Measurements from ENCODE around the gene ZNF568.

Gene ZNF568

DNA sequence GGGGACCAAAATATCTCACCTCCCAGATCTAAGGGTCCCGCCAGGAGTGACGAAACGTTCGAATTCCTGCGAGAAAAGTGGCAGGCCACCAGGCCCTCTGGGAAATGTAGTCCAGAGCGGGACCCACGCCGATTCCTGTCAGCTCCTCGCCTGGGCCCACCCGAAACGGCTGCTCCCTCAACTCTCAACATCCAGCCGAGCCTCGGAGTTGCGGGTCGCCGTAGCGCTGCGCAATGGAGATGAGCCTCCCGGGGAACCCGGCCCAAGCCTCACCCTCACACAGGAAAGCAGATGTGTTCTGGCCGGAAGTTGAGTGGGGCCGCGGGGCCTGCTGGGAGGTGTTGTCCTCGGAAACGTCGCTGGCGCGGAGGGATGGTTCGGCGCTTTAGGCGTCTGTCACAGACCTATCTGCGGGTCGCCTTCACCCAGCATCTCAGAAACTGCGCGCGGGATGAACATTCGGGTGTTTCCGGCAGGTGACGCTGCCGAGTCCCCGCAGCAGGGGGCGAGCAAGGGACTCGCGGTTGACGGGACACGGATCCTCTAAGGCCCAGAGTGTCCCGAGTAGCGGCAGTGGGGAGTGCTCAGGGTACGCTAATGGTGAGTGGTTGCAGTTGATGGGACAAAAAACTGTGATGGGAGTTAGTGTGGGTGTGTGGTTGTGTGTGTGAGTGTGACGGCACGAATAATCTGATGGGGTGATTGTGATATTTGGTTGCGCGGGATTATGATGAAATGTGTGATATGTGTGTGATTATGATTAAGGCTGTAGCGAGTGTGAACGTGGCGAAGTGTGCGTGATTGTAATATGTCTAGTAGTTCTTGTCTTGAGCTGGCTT lies at the start of gene ZNF568, which contains the start of gene ZNF829:
TSS of gene ZNF568 (plus strand) at position 341 of the 839 bp plus-strand sequence. CDS start 6,439 bp downstream, outside the sequence.
TSS of gene ZNF829 (minus strand) at position 300 of the 839 bp plus-strand sequence. CDS start 1,124 bp downstream, outside the sequence.
- DNase-seq (peak; percentile 95 to 97), ATAC-seq (peak; percentile 99)
- Mint-ChIP-seq H3K27me3 (no peaks in the 10 kb centered on the region), H3K27ac (peak within 1 kb of the TSS; percentile 94 to 98), H3K4me1 (peaks cover 23% of the 10 kb centered on the region), H3K9me3 (peaks cover 34 to 46% of the 10 kb centered on the region in 2 donors), H3K4me3 (peak within 1 kb of the TSS; percentile 85 to 94)

DNA sequence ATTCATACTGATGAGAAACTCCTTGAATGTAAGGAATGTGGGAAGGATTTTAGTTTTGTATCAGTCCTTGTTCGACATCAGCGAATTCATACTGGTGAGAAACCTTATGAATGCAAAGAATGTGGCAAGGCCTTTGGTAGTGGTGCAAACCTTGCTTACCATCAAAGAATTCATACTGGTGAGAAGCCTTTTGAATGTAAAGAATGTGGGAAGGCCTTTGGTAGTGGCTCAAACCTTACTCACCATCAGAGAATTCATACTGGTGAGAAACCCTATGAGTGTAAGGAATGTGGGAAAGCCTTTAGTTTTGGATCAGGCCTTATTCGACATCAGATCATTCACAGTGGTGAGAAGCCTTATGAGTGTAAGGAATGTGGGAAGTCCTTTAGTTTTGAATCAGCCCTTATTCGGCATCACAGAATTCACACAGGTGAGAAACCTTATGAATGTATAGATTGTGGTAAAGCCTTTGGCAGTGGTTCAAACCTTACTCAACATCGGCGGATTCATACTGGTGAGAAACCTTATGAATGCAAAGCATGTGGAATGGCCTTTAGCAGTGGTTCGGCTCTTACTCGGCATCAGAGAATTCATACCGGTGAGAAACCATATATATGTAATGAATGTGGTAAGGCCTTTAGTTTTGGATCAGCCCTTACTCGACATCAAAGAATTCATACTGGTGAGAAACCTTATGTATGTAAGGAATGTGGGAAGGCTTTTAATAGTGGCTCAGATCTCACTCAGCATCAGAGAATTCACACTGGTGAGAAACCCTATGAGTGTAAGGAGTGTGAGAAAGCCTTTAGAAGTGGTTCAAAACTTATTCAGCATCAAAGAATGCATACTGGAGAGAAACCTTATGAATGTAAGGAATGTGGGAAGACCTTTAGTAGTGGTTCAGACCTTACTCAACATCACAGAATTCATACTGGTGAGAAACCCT lies 38.9 kb upstream of the ZNF568 start:
- no peaks in the 10 kb centered on the region for H3K27me3 Mint-ChIP-seq
- DNase-seq (no peak), ATAC-seq (no peak)
- H3K27ac Mint-ChIP-seq = no peak overlapping the region
- H3K4me1 Mint-ChIP-seq = no peaks in the 10 kb centered on the region
- no peak overlapping the region for H3K4me3 Mint-ChIP-seq
- peaks cover 41 to 42% of the 10 kb centered on the region in 2 donors for H3K9me3 Mint-ChIP-seq

DNA sequence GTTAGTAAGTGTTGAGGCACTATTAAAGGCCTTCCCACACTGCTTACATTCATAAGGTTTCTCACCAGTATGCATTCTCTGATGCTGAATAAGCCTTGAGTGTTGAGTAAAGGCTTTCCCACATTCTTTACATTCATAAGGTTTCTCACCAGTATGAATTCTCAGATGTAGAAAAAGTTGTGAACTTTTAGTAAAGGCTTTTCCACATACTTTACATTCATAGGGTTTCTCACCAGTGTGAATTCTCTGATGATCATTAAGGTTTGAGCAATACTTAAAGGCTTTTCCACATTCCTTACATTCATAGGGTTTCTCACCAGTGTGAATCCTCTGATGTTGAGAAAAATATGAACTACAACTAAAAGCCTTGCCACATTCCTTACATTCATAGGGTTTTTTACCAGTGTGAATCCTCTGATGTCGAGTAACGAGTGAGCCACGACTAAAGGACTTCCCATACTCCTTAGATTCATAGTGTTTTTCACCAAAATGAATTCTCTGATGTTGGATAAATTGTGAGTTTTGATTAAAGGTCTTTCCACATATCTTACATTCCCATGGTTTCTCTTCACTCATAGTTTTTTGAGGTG lies 24.3 kb upstream of the ZNF568 start:
- Mint-ChIP-seq H3K27me3 (no peaks in the 10 kb centered on the region), H3K9me3 (peaks cover 62 to 69% of the 10 kb centered on the region in 2 donors), H3K27ac (no peak overlapping the region), H3K4me3 (no peak overlapping the region), H3K4me1 (no peaks in the 10 kb centered on the region)
- DNase-seq (no peak), ATAC-seq (no peak)

DNA sequence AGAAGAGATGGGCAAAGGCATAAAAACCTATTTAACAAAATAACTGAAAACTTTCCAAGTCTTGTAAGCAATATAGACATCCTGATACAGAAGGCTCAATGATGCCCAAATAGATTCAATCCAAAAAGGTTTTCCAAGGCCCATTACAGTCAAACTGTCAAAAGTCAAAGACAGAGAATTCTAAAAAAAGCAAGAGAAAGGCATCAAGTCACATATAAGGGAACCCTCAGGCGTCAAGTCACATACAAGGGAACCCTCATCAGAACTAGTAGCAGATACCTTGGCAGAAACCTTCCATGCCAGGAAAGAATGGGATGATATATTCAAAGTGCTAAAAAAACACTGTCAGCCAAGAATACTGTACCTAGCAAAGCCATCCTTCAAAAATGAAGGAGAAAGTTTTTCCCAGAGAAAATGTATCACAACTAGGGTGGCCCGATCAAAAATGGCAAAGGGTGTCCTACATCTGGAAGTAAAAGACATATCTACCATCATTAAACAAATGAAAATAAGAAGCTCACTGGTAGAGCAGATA lies 21.2 kb upstream of the ZNF568 start:
- Mint-ChIP-seq H3K27me3 (no peaks in the 10 kb centered on the region), H3K4me1 (no peaks in the 10 kb centered on the region), H3K27ac (no peak overlapping the region), H3K9me3 (peaks cover 68 to 78% of the 10 kb centered on the region in 2 donors), H3K4me3 (no peak overlapping the region)
- DNase-seq (no peak), ATAC-seq (no peak)

DNA sequence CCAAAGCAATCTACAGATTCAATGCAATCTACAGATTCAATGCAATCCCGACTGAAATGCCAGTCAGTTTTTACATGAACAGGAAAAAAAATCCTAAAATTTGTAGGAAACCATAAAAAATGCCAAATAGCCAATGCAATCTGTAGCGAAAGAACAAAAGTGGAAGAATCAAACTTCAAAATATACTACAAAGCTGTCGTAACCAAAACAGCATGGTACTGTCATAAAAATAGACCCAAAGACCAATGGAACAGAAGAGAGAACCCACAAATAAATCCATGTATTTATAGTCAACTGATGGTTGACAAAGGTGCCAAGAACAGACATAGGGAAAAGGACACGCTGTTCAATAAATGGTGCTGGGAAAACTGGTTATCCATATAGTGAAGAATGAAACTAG lies 17.7 kb upstream of the ZNF568 start:
- no peaks in the 10 kb centered on the region for H3K4me1 Mint-ChIP-seq
- DNase-seq (no peak), ATAC-seq (no peak)
- H3K27ac Mint-ChIP-seq = no peak overlapping the region
- peaks cover 56 to 59% of the 10 kb centered on the region in 2 donors for H3K9me3 Mint-ChIP-seq
- H3K27me3 Mint-ChIP-seq = no peaks in the 10 kb centered on the region
- H3K4me3 Mint-ChIP-seq = no peak overlapping the region

DNA sequence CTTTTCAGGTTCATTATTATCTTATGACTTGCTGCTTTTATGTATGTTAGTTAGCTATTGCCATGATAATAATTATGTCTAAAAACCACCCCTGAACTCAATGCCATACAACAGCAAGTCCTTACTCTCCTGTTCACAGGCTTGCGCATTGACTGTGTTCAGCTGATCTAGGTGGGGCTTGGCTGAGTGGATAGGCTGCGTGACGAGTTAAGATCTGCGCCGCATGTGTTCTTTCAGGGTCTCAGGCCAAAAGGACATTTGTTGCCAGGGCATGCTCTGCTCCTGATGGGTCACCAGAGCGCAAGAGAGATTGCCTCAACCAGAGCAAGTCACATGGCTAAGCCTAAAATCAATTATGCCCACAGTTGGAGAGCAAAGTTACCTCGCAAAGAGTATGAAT lies 859 bp downstream of the ZNF568 start:
- DNase-seq (peak in 1 of 2 donors; percentile 11), ATAC-seq (no peak)
- Mint-ChIP-seq H3K4me3 (peak overlapping the region; percentile 85 to 94), H3K4me1 (peaks cover 23% of the 10 kb centered on the region), H3K27ac (peak overlapping the region; percentile 86 to 98), H3K9me3 (peaks cover 29 to 46% of the 10 kb centered on the region in 2 donors), H3K27me3 (no peaks in the 10 kb centered on the region)

DNA sequence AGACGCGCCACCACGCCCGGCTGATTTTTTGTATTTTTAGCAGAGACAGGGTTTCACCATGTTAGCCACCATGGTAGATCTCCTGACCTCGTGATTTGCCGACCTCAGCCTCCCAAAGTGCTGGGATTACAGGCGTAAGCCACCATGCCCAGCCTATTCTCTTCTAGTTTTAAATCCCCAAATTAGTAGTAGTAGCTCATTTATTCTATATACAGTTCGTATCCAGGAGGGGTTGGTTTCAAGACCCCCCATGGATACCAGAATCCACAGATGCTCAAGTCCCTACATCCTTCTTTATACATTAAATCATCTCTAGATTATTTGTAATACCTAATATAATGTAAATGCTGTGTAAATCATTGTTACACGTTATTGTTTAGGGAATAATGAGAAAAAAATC lies 2.0 kb downstream of the ZNF568 start:
- ATAC-seq (no peak), DNase-seq (no peak)
- Mint-ChIP-seq H3K9me3 (peaks cover 37 to 48% of the 10 kb centered on the region in 2 donors), H3K27me3 (no peaks in the 10 kb centered on the region), H3K4me3 (peak overlapping the region in 1 of 2 donors; percentile 85), H3K27ac (no peak overlapping the region), H3K4me1 (peaks cover 23% of the 10 kb centered on the region)

DNA sequence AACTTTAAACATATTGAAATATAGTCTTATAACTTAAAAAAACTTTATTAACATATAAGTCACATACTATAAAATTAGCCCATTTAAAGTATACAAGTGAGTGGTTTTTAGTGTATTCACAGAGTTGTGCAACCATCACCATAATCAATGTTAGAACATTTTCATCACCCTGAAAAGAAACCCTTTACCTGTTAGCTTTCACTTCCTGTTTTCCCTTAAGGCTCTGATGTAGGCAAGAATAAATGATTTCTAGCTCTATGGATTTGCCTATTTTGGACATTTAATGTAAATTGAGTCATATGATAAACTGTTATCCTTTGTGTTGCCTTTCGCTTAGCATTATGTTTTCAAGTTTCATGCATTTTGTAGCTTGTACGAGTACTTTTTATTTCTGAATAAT lies 15.6 kb downstream of the ZNF568 start:
- Mint-ChIP-seq H3K4me3 (no peak overlapping the region), H3K4me1 (no peaks in the 10 kb centered on the region), H3K9me3 (peaks cover 25 to 32% of the 10 kb centered on the region in 2 donors), H3K27ac (no peak overlapping the region), H3K27me3 (no peaks in the 10 kb centered on the region)
- no peak for ATAC-seq
- DNase-seq = no peak

DNA sequence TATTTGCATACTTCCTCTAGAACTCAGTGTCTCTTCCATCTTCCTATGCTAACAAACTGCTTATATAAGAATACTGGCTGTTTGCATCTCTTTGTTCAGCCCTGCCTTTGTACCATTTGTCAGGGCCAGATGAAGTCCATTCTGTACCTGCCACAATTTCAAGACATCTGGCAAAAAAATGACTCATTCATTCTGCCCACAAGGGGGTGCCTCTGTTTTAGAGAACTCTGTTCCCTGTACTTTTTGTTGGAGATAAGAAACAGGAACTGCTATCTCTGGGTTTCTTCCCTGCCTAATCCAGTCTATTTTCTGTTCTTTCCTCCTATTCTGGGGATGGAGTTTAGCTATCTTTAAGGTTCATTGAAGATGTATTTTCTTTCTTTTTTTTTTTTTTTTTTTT lies 23.0 kb downstream of the ZNF568 start:
- H3K27ac Mint-ChIP-seq = no peak overlapping the region
- peaks cover 51 to 63% of the 10 kb centered on the region in 2 donors for H3K9me3 Mint-ChIP-seq
- no peaks in the 10 kb centered on the region for H3K27me3 Mint-ChIP-seq
- ATAC-seq = no peak
- no peak for DNase-seq
- H3K4me1 Mint-ChIP-seq = no peaks in the 10 kb centered on the region
- H3K4me3 Mint-ChIP-seq = no peak overlapping the region

DNA sequence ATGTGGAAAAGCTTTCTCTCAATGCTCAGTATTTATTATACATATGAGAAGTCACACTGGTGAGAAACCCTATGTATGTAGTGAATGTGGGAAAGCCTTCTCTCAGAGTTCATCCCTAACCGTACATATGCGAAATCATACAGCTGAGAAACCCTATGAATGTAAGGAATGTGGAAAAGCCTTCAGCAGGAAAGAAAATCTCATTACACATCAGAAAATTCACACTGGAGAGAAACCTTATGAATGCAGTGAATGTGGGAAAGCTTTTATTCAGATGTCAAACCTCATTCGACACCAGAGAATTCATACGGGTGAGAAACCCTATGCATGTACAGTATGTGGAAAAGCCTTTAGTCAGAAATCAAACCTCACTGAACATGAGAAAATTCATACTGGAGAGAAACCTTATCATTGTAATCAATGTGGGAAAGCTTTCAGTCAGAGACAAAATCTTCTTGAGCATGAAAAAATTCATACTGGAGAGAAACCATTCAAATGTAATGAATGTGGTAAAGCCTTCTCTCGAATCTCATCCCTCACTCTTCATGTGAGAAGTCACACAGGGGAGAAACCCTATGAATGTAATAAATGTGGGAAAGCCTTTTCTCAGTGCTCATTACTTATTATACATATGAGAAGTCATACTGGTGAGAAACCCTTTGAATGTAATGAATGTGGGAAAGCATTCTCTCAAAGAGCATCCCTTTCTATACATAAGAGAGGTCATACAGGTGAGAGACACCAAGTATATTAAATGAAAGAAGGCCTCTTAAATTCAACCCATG lies 34.4 kb downstream of the ZNF568 start:
- no peak overlapping the region for H3K27ac Mint-ChIP-seq
- peaks cover 36 to 38% of the 10 kb centered on the region in 2 donors for H3K9me3 Mint-ChIP-seq
- H3K4me3 Mint-ChIP-seq = no peak overlapping the region
- no peaks in the 10 kb centered on the region for H3K27me3 Mint-ChIP-seq
- DNase-seq (no peak), ATAC-seq (no peak)
- H3K4me1 Mint-ChIP-seq = no peaks in the 10 kb centered on the region

DNA sequence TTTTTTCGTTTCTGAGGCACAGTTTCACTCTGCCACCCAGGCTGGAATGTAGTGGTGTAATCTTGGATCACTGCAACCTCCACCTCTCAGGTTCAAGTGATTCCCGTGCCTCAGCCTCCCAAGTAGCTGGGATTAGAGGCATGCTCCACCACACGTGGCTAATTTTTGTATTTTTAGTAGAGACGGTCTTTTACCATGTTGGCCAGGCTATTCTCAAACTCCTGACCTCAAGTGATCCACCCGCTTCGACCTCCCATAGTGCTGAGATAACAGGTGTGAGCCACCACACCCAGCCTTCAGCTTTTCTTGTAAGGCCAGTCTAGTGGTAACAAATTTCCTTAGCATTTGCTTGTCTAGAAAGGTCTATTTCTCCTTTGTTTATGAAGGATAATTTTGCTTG lies 46.2 kb downstream of the ZNF568 start:
- Mint-ChIP-seq H3K27me3 (no peaks in the 10 kb centered on the region), H3K4me3 (no peak overlapping the region), H3K9me3 (peaks cover 22 to 31% of the 10 kb centered on the region in 2 donors), H3K27ac (no peak overlapping the region), H3K4me1 (no peaks in the 10 kb centered on the region)
- no peak for DNase-seq
- ATAC-seq = no peak

DNA sequence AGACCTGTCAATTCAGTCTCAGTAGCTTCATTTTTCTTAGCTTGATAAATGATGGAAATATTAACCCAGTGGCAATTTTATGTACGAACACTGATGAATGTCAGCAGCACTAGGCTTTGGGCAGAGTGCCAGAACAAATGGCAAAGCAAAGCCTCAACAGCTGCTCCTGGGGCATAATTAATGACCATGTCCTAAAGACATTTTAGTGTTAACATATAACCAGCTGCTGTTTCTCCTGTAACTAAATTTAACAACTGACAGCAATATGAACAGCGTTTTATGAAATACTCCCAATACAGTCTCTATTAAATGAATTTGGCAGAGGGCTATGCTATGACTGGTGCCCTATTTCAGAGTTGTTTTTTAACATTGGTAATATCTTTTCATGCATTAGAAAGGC lies 47.1 kb downstream of the ZNF568 start:
- no peak for DNase-seq
- Mint-ChIP-seq H3K4me3 (no peak overlapping the region), H3K27me3 (no peaks in the 10 kb centered on the region), H3K9me3 (peaks cover 18 to 31% of the 10 kb centered on the region in 2 donors), H3K4me1 (no peaks in the 10 kb centered on the region), H3K27ac (no peak overlapping the region)
- ATAC-seq = no peak

DNA sequence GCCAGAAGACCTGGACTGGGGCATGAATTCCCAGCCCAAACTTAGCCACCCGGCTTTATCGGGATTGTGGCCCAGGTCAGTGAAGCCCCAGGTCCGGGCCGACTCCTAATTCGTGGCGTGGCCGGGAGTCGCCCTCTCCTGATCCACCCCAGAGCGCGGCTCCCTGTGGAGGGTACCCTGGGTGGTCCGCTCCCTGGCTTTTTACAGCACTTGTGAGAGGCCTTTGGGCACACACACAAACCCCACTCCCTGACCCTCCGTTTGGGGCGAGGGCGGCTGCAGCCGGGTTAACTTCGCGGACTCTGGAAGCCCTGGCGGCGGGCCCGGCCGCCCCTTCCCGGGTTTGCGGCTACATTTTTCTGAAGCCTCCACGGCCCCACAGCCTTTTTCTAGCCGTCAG lies 56.4 kb downstream of the ZNF568 start:
- ATAC-seq = peak; percentile 8
- no peak for DNase-seq
- no peaks in the 10 kb centered on the region for H3K27me3 Mint-ChIP-seq
- H3K27ac Mint-ChIP-seq = peak overlapping the region in 1 of 2 donors; percentile 59
- H3K4me1 Mint-ChIP-seq = peaks cover 15% of the 10 kb centered on the region
- H3K4me3 Mint-ChIP-seq = peak overlapping the region; percentile 85 to 93
- peaks cover 4 to 16% of the 10 kb centered on the region in 2 donors for H3K9me3 Mint-ChIP-seq

DNA sequence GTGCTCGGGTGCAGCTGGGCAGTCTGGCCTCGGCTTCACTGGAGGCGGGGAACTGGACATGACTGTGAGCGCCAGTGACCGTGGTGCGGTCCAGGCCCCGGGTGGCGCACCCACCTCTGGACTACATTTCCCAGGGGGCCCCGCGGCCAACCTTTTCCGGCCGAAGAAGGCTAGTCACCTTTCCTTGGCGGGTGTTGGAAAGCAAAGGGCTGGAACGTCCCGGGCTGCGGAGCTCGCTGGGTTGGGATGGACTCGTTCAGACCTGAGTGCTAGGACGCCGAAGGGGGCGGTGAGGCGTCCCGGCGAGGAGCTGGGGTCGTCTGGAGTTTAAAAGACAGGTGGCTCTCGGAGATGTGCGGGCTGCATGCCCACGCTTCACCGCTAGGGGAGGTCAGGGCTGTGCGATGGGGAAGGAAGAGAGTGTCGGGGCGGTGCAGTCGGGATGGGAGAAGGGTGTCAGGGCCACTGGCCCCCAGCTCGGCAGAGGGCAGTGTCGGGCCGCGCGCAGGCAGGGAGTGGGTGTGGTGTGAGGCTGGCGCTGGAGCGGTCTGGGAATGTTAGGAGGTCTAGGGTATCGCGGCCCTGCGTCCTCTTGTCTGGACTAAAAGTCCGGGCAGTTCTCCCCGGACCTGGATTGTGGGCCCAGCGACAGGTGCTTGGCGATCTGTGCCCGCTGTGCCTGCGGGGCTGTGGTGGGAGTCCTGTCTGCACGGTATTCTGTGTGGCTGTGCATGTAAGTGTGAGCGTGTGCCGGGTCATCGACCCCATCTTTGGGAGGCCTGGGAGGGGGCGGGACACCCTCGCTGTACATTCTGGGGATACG lies 57.1 kb downstream of the ZNF568 start:
- Mint-ChIP-seq H3K27ac (peak overlapping the region; percentile 85 to 92), H3K4me1 (peaks cover 15% of the 10 kb centered on the region)

More for the DNA sequence above, 57.1 kb downstream of the ZNF568 start:
- H3K9me3 Mint-ChIP-seq = peaks cover 6 to 22% of the 10 kb centered on the region in 2 donors
- peak; percentile 99 for ATAC-seq
- peak overlapping the region; percentile 85 to 93 for H3K4me3 Mint-ChIP-seq
- DNase-seq = peak; percentile 82 to 89
- H3K27me3 Mint-ChIP-seq = no peaks in the 10 kb centered on the region
